ENCODE measurements around the gene MYO6. TPM values are rescaled to one million over a fixed set of nuclear protein-coding genes. Genes with fewer than 3 reads are reported as not detected.
A peak's percentile ranks its signal among the peaks of the same experiment; 100 is the strongest.
"Not testable (repeated sequence)": the region's sequence is repeated elsewhere in the genome, so short reads cannot be mapped to it uniquely, and the experiment has no call there.

MYO6 gene
- total RNA-seq = under 1 TPM; 0.65 to 0.67 TPM

DNA sequence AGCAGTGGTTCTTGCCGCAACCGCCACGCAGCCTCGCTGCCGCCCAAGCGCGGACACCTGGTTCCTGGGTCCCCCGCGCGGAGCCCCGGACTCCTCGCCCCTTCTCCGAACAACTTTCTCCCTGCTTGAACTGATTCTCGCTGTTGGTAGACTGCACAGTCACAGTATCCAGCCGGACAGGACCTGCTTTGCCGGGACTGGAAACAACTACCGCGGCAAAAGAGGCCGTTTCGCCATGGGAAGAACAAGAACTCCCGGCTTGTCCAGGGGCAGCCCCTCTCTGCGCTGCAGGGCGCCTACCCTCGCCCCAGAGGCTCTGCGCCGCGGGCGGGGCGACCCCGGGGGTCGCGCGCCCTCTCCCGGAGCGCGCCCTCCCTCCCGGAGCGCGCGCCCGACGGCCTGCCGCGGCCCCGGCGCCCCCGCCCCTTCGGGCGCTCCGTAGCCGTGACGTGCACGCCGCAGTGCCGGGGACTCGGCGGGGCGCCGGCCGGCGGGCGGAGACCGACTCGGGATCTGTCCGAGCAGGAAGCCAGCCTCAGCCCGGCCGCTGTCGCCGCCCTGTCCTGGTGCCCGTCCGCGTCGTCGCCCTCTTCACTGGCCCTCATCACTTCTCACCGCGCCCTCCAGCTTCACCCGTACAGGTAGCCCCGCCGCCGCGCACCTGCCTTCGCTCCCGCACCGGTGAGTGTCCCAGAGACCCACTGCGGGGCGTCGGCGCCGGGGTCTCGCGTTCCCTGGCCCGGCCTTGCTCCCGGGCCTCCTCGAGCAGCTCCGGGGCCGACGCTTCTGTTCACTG, at the start of gene MYO6:
TSS of gene MYO6 (plus strand) at position 497 of the 796 bp plus-strand sequence. CDS start 68,309 bp downstream, outside the sequence.
- DNase-seq = peak; percentile 31
- CTCF ChIA-PET = no interaction called here
- H3K4me1 Mint-ChIP-seq = peaks cover 13% of the 10 kb centered on the region
- peak within 1 kb of the TSS; percentile 52 for H3K27ac Mint-ChIP-seq
- POLR2A ChIA-PET = no interaction called here
- peaks cover 2% of the 10 kb centered on the region for H3K36me3 Mint-ChIP-seq (ENCODE audit: low read depth)
- peak within 1 kb of the TSS; percentile 77 for H3K4me3 Mint-ChIP-seq
- H3K27me3 Mint-ChIP-seq = peaks cover 61% of the 10 kb centered on the region
- no peaks in the 10 kb centered on the region for H3K9me3 Mint-ChIP-seq

DNA sequence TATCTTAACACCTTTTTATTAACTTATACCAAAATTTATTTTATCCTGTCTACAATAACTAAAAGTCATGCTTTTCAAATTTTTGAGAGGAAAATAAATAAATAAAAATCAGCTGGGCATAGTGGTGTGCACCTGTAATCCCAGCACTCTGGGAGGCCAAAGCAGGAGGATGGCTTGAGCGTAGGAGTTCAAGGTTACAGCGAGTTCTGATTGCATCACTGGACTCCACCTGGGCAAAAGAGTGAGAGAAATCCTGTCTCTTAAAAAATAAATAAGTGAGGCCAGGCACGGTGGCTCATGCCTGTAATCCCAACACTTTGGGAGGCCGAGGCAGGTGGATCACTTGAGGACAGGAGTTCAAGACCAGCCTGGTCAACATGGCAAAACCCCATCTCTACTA, 40.7 kb upstream of the MYO6 start:
- DNase-seq, H3K9me3 Mint-ChIP-seq, CTCF ChIA-PET, H3K4me3 Mint-ChIP-seq, POLR2A ChIA-PET, H3K27ac Mint-ChIP-seq, H3K27me3 Mint-ChIP-seq, H3K4me1 Mint-ChIP-seq: not testable (repeated sequence)
- H3K36me3 Mint-ChIP-seq (ENCODE audit: low read depth) = peaks cover 20% of the 10 kb centered on the region

DNA sequence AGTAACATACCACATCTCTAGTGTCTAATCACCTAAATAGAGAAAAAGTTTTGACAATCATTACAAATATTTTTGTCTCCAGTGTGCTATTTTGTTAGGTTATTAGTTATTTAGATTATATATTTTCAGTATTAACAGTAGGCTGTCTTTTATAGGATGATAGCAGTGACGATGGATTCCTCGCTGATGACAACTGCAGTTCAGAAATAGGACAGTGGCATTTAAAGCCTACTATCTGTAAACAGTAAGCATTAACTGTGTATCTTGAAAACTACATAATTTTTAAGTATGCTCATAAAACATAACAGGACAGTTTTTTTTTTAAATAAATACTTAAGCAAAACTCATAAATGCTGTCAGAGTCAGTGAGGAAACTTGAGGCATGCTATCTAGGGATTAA, 37.9 kb upstream of the MYO6 start:
- ChIA-PET CTCF (interaction anchor here (1.0 kb wide), 1 partner anchor 12 kb away, joined by 4 read pairs; no protein-coding TSS in a partner anchor), POLR2A (no interaction called here)
- H3K4me1 Mint-ChIP-seq = no peaks in the 10 kb centered on the region
- peaks cover 25% of the 10 kb centered on the region for H3K36me3 Mint-ChIP-seq (ENCODE audit: low read depth)
- DNase-seq = no peak
- H3K27ac Mint-ChIP-seq = no peak overlapping the region
- H3K9me3 Mint-ChIP-seq = no peaks in the 10 kb centered on the region
- no peak overlapping the region for H3K4me3 Mint-ChIP-seq
- H3K27me3 Mint-ChIP-seq = no peaks in the 10 kb centered on the region

DNA sequence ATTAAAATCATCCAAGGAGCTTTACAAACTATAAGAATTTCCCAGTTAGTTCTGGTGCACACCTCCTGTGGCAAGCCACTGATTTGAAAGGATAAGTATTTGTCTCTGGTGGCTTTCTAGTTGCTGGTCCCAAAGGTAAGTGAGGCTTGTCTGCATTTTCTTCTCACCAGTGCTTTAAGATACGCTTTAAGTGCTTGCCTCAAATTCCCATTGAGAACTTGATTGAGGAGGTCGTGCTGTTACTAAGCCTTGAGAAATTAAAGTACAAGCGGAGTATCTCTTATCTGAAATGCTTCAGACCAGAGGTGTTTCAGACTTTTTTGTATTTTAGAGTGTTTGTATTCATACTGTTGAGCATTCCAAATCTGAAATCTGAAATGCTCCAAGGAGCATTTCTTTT, 29.9 kb upstream of the MYO6 start:
- POLR2A ChIA-PET = no interaction called here
- CTCF ChIA-PET = no interaction called here
- no peak overlapping the region for H3K27ac Mint-ChIP-seq

DNA sequence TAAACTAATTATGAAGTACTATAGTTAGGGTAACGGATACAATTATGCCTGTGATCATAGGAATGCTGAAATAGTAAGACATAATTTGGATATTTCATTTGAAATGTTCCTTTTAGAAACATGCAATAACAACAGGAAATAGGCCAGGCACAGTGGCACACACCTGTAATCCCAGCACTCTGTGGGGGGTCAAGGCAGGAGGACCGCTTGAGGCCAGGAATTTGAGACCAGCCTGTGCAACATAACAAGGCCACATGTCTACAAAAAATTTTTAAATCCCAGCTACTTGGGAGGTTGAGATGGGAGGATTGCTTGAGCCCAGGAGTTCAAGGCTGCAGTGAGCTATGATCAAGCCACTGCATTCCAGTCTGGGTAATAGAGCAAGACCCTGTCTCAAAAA, 25.7 kb upstream of the MYO6 start:
- Mint-ChIP-seq H3K9me3 (no peaks in the 10 kb centered on the region), H3K27ac (no peak overlapping the region), H3K4me3 (no peak overlapping the region), H3K36me3 (ENCODE audit: low read depth) (no peaks in the 10 kb centered on the region), H3K27me3 (no peaks in the 10 kb centered on the region), H3K4me1 (no peaks in the 10 kb centered on the region)
- no peak for DNase-seq
- ChIA-PET POLR2A (no interaction called here), CTCF (no interaction called here)

More for the DNA sequence above, 29.9 kb upstream of the MYO6 start:
- DNase-seq = no peak
- peaks cover 12% of the 10 kb centered on the region for H3K36me3 Mint-ChIP-seq (ENCODE audit: low read depth)
- H3K9me3 Mint-ChIP-seq = no peaks in the 10 kb centered on the region
- no peaks in the 10 kb centered on the region for H3K4me1 Mint-ChIP-seq
- no peak overlapping the region for H3K4me3 Mint-ChIP-seq
- no peaks in the 10 kb centered on the region for H3K27me3 Mint-ChIP-seq

DNA sequence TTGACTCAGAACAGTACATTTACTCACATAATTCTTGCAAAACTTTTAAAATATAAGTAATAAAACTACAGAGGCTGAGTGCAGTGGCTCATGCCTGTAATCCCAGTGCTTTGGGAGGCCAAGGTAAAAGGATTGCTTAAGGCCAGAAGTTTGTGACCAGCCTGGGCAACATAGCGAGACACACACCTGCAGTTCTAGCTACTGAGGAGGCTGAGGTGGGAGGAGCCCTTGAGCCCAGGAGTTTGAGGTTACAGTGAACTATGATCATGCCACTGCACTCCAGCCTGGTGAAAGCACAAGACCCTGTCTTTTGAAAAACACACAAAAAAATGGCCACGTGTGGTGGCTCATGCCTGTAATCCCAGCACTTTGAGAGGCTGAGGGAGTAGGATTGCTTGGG, 21.8 kb upstream of the MYO6 start:
- POLR2A ChIA-PET = no interaction called here
- Mint-ChIP-seq H3K4me3 (no peak overlapping the region), H3K27ac (no peak overlapping the region), H3K27me3 (peaks cover 2% of the 10 kb centered on the region), H3K4me1 (no peaks in the 10 kb centered on the region), H3K9me3 (no peaks in the 10 kb centered on the region), H3K36me3 (ENCODE audit: low read depth) (no peaks in the 10 kb centered on the region)
- no peak for DNase-seq
- CTCF ChIA-PET = interaction anchor here (1.1 kb wide), 1 partner anchor 11 kb away, joined by 4 read pairs; no protein-coding TSS in a partner anchor

DNA sequence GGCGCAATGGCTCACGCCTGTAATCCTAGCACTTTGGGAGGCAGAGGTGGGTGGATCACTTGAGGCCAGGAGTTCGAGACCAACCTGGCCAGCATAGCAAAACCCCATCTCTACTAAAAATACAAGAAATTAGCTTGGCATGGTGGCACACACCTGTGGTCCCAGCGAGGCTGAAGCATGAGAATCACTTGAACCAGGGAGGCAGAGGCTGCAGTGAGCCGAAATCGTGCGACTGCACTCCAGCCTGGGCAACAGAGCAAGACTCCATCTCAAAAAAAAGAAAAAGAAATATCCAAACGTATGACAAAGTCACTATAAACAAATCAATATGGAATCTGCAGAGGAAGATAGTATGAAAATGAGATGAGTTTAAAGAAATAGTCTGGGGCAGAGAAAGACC, 18.0 kb upstream of the MYO6 start:
- H3K27me3 Mint-ChIP-seq; POLR2A ChIA-PET; H3K4me1 Mint-ChIP-seq; H3K9me3 Mint-ChIP-seq; H3K4me3 Mint-ChIP-seq; CTCF ChIA-PET; H3K27ac Mint-ChIP-seq; H3K36me3 Mint-ChIP-seq (ENCODE audit: low read depth); DNase-seq: not testable (repeated sequence)

DNA sequence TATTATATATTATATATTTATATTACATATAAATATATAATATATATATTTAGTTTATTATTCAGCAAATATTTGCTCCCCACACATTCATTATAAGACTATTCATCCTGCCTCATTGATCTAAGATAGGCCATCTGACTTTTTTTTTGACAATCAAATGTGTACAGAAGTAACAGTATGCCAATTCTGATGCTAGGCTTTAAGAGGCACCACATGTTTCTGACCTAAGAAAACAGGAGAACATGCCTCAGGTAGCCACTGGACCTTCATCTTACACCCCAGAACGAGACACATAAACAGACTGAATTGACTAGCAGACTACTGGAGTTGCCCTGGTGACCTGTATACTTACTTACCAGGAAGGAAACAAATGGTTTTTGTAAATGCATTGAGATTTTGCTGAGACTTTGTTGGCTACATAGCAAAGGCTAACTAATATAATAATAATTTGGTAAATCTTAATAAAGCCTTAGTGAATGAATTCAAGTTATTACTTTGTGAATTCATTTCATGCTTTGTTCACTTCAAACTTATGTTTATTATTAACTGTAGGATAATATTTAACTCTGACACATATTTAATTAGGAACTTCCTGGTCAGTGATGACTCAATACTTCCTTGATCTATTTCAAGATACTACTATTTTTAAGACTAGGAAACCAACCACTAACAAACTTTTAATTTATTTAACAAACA, 13.4 kb upstream of the MYO6 start:
- no peaks in the 10 kb centered on the region for H3K4me1 Mint-ChIP-seq
- DNase-seq = no peak
- no peak overlapping the region for H3K27ac Mint-ChIP-seq
- no peaks in the 10 kb centered on the region for H3K9me3 Mint-ChIP-seq
- no peak overlapping the region for H3K4me3 Mint-ChIP-seq
- ChIA-PET CTCF (no interaction called here), POLR2A (no interaction called here)
- no peaks in the 10 kb centered on the region for H3K36me3 Mint-ChIP-seq (ENCODE audit: low read depth)
- peaks cover 2% of the 10 kb centered on the region for H3K27me3 Mint-ChIP-seq

DNA sequence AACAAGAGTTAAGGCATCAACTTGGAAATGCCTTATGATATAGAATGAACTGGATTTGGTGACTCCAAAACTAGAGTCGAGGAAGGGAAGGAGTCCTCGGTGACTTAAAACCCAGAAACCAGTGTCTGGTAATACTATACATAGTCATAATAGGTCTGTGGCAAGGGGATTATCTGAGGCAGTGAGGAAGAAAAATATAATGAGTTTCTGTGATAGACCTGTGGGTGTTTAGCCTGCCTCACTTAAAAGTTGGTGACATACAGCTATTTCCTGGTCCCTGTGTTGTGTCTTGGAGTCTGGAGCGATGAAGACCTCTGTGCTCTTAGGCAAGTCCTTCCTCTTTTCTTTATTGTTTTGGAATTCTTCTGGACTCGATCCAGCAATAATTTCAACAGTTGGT, 5.1 kb upstream of the MYO6 start:
- H3K4me3 Mint-ChIP-seq = no peak overlapping the region
- POLR2A ChIA-PET = no interaction called here
- no peaks in the 10 kb centered on the region for H3K9me3 Mint-ChIP-seq
- peaks cover 32% of the 10 kb centered on the region for H3K27me3 Mint-ChIP-seq
- no peak overlapping the region for H3K27ac Mint-ChIP-seq
- H3K4me1 Mint-ChIP-seq = peaks cover 6% of the 10 kb centered on the region
- no peak for DNase-seq
- CTCF ChIA-PET = no interaction called here
- H3K36me3 Mint-ChIP-seq (ENCODE audit: low read depth) = no peaks in the 10 kb centered on the region

DNA sequence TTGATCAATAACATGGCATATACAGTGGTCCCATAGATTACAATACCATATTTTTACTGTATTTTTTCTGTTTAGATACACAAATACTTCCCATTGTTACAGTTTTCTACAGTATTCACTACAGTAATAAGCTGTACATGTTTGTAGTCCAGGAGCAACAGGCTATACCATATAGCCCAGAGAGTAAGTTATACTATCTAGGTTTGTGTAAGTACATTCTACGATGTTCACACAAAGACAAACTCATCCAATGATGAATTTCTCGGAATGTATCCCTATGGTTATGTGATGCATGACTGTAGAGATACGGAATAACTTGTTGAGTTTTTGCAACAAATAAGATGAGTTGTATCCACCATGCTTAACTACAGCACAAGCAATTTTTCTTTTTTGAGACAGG, 3.6 kb upstream of the MYO6 start:
- POLR2A ChIA-PET = no interaction called here

DNA sequence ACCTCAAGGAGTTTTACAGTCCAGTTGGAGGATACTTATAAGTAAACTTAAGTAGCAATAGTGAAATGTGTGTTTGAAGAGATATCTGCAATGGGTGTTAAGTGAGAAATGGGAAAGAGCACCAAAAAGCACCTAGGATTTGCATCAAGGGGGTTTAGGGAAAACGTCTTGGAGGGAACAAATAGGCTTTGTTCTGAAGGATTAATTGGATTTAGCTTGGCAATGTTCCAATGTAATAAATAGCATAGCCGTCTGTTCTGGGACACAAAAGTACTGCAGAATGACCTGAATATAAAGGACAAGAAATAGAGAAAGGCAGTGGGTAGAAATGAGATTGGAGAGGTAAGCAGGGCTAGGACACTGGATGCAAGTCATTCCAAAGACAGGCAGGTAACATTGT, 2.8 kb upstream of the MYO6 start:
- peaks cover 2% of the 10 kb centered on the region for H3K36me3 Mint-ChIP-seq (ENCODE audit: low read depth)
- H3K9me3 Mint-ChIP-seq = no peaks in the 10 kb centered on the region
- POLR2A ChIA-PET = no interaction called here
- peaks cover 50% of the 10 kb centered on the region for H3K27me3 Mint-ChIP-seq
- DNase-seq = no peak
- no peak overlapping the region for H3K4me3 Mint-ChIP-seq
- no peak overlapping the region for H3K27ac Mint-ChIP-seq
- peaks cover 13% of the 10 kb centered on the region for H3K4me1 Mint-ChIP-seq
- CTCF ChIA-PET = no interaction called here

More for the DNA sequence above, 3.6 kb upstream of the MYO6 start:
- Mint-ChIP-seq H3K36me3 (ENCODE audit: low read depth) (peaks cover 2% of the 10 kb centered on the region), H3K4me1 (peaks cover 10% of the 10 kb centered on the region), H3K27ac (no peak overlapping the region), H3K27me3 (peaks cover 44% of the 10 kb centered on the region), H3K4me3 (no peak overlapping the region), H3K9me3 (no peaks in the 10 kb centered on the region)
- CTCF ChIA-PET = no interaction called here
- DNase-seq = no peak

DNA sequence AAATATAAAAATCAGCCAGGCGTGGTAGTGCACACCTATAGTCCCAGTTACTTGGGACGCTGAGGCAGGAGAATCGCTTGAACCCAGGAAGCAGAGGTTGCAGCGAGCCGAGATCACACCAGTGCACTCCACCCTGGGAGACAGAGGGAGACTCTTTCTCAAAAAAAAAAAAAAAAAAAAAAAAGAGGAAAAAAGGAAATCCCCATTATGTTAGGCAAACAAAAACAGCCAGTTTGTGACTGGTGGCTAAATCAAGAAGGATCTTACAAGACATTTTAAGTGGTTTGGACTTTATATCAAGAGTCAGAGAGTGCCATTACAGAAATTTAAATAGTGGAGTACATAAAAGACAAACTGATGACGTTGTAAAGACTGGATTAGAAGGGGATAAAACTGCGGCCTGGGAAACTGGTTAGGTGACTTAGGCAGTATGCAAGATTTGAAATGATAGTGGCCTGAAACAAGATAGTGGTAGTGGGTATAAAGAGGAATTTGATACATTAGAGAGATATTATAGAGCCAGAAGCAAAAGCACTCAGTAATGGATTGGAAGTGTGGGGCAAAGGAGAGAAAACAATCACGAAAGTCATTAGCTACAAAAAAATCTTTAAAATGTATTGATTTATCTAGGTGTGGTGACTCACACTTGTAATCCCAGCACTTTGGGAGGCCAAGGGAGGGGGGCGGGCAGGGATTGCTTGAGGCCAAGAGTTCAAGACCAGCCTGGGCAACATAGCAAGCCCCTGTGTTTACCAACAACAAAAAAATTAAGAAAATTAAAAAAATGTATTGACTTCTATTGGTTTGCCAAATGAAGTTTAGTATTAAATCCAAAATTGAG, 1.7 kb upstream of the MYO6 start:
- CTCF ChIA-PET = no interaction called here
- no peak for DNase-seq
- POLR2A ChIA-PET = no interaction called here
- Mint-ChIP-seq H3K36me3 (ENCODE audit: low read depth) (peaks cover 2% of the 10 kb centered on the region), H3K4me3 (no peak overlapping the region), H3K27me3 (peaks cover 56% of the 10 kb centered on the region), H3K4me1 (peaks cover 13% of the 10 kb centered on the region), H3K27ac (no peak overlapping the region), H3K9me3 (no peaks in the 10 kb centered on the region)
